Coronary artery (tissue), 2 donors: ENCODE results near the gene TEX48.

Source experiments
- DNase-seq: peaks from one replicate; pipeline ENCODE4 v3.0.0-alpha.2; 2017; ENCODE audit warnings: low spot score
- H3K27ac ChIP-seq, 2 donors: fragments of 200-600 bp; sonication (generic); one replicate each; pipeline ENCODE4 v1.5.1; 2016 to 2019
- H3K4me3 ChIP-seq: fragments of 200-600 bp; sonication (generic); 2 replicates; pipeline ENCODE4 v1.5.1; 2016; ENCODE audit warnings: mild to moderate bottlenecking, moderate library complexity
- CTCF ChIP-seq: fragments of 200-600 bp; sonication (generic); IDR thresholded peaks from one replicate; pipeline ENCODE4 v1.5.1; 2019; ENCODE audit warnings: antibody characterized with exemption

Gene TEX48

DNA sequence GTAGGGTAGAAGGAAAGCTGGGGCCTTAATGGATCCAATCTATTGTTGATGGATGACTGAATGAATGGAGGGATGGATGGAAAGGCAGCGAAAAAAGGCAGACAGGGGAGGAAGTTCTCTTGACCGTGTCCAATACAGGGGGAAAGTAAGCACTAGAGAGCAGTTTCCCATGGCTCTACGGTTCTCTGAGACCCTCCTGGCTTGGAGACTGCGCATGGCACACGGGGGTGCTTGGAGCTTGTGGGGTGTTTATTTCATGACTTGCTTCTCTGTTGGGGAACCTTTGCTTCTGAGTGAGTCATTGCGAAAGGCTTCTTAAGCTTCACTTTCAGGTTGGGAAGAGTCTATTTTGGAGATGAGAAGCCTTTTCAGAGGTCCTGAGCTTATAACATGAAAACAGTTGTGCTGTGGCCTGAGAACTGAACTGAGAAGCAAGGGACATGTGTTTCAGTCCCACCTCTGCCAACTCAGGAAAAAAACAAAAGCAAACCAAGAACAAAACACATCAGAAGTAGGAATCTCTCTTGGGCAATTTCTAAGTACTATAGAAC is 12.8 kb upstream of the TEX48 start:
- Histone ChIP-seq H3K27ac (no peak overlapping the region), H3K4me3 (no peak overlapping the region)
- DNase-seq = no peak
- TF ChIP-seq CTCF = no peak

DNA sequence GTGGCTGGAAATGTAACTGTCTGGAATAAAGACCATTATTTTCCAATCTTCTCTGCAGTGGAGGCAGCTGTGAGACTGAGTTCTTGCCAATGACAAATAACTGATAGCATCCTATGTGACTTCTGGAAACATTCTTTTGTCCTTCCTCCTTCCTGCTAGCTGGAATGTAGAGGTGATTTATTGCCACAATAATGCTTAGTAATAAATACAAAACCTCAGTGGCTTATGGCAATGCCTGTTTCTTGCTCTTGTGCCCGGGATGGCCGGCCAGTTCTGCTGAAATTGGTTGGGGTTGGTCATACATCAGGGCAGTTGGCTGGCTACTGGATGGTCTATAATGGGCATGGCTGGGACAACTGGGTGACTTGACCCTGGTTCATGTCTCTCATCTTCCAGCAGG is 12.2 kb upstream of the TEX48 start:
- TF ChIP-seq CTCF = no peak
- Histone ChIP-seq H3K4me3 (no peak overlapping the region), H3K27ac (no peak overlapping the region)
- DNase-seq = no peak

DNA sequence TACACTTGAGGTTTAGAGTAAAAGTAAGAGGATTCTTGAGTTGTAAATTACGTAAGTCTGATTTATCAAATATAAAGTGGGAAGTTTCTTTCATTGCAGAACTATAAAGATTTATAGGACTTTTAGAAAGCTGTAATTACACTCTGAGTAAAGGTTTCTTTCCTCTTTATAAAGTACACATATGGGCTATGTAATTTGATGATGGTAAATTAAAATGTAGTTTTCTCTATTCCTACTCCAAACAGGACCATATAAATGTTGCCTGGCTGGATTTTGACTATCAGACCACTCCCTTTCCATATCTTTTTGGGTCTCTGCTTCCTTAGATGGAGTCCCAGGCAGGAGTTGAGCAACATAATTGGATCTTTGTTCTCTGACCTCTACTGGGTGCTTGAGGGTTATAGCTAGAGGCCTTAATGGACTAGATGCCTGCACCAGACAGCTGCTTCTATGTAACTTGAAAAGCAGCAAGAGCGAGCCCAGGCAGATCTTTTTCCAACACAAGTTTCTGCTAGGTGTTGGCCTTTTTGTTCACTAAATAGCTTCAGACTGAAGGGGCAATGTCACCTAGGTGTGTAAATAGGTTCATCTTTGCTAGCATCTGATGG is 11.4 kb upstream of the TEX48 start:
- H3K27ac ChIP-seq = no peak overlapping the region
- DNase-seq = no peak
- no peak for TF ChIP-seq CTCF
- H3K4me3 ChIP-seq = no peak overlapping the region

DNA sequence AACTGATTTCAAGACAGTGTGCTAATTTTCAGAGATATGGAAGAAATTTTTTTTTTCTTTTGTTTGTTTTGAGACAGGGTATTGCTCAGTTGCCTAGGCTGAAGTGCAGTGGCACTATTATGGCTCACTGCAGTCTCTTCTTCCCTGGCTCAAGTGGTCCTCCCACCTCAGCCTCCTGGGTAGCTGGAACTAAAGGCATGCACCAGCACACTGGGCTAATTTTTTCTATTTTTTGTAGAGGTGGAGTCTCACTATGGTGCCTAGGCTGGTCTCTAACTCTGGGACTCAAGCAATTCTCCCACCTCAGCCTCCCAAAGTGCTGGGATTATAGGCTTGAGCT is 9.9 kb upstream of the TEX48 start:
- H3K27ac ChIP-seq = no peak overlapping the region

DNA sequence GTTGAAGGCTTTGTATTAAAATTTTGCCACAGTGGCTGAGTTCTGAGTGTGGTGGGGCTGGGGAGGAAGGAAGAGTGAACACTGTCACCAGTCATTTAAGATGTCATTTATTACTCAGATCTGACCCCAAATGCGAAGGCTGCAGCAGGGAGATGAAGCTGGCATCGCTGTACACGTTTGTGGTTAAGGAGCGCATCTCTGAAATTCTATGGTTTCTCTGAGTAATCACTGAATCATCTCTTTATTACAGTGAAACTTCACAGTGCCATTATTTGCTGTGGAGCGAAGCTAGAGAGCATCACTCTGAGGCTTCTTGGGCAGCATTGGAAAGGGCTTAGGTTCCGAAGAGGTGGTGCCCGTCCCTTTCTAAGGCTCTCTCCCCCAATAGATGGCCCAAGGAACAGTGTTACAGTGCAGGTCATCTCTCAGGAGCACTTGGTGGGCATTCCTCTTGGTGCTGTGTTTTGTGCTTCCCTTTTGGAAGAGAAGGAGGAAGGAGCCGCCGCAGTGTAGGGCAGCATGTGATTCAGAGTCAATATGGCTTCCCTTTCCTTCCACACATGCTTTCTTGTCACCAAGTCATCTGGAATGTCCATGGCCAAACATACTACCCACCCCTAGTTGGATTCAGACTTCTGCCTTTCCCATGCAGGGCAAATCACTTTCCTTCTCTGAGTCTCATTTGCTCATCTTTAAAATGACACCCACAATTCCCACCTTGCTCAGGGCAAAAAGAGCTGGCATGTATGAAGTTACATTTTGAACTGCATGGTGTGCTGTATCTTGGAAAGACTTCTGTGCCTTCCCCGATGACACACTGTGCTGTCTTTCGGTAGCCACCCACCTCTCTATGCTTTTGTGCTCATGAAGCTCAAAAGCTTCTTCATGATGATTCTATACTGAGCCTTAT is 9.3 kb upstream of the TEX48 start:
- H3K4me3 ChIP-seq = no peak overlapping the region
- H3K27ac ChIP-seq = no peak overlapping the region
- no peak for DNase-seq
- no peak for TF ChIP-seq CTCF

More for the DNA sequence above, 9.9 kb upstream of the TEX48 start:
- no peak for DNase-seq
- no peak overlapping the region for H3K4me3 ChIP-seq
- TF ChIP-seq CTCF = no peak

DNA sequence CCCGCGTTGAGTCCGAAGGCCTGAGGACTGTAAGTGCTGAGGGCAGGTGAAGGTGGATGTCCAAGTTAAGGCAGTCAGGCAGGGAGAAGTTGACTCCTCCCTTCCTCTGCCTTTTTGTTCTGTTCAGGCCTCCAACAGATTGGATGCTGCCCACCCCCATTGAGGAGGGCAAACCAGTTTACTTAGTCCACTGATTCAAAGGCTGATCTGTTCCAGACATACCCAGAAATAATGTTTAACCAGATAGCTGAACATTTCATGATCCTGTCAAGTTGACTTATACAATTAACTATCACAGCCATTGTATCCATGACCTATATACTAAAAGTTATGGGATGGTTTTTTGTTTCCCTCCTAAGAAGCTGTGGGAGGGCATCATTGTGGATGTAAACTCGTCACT is 8.3 kb upstream of the TEX48 start:
- TF ChIP-seq CTCF = no peak
- Histone ChIP-seq H3K27ac (no peak overlapping the region), H3K4me3 (no peak overlapping the region)
- DNase-seq = no peak

DNA sequence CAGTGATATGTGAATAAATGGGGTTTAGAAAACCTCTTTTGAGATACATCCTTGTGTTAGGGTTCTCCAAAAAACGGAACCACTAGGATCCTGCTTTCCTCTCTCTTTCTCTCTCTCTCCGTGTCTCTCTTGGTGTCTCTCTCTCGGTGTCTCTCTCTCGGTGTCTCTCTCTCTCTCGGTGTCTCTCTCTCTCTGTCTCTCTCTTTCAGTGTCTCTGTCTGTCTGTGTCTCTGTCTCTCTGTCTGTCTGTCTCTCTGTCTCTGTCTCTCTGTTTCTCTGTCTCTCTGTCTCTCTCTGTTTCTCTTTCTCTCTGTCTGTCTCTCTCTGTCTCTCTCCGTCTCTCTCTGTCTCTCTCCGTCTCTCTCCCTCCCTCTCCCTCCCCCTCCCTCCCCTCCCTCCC is 7.8 kb upstream of the TEX48 start:
- TF ChIP-seq CTCF = no peak
- Histone ChIP-seq H3K27ac (no peak overlapping the region), H3K4me3 (no peak overlapping the region)
- DNase-seq = no peak
